GM21423 (cell line): ENCODE results near the gene MAD1L1.

Source experiments
- ATAC-seq: cut with Tn5 transposase; IDR thresholded peaks from one replicate; pipeline ENCODE4 v1.9.1; 2021; ENCODE audit warnings: mild to moderate bottlenecking, moderate library complexity; ENCODE audit not compliant: unreplicated experiment

MAD1L1 gene

GRCh38 chr7:2181077-2181854 is 51.5 kb downstream of the MAD1L1 start:
- no peak for ATAC-seq

- ATAC-seq = no peak
Measured at GRCh38 chr7:2180081-2180480, 52.7 kb downstream of the MAD1L1 start.

GRCh38 chr7:2175514-2175913 is 57.2 kb downstream of the MAD1L1 start:
- ATAC-seq = no peak

GRCh38 chr7:2175091-2175490 is 57.7 kb downstream of the MAD1L1 start:
- no peak for ATAC-seq

DNA sequence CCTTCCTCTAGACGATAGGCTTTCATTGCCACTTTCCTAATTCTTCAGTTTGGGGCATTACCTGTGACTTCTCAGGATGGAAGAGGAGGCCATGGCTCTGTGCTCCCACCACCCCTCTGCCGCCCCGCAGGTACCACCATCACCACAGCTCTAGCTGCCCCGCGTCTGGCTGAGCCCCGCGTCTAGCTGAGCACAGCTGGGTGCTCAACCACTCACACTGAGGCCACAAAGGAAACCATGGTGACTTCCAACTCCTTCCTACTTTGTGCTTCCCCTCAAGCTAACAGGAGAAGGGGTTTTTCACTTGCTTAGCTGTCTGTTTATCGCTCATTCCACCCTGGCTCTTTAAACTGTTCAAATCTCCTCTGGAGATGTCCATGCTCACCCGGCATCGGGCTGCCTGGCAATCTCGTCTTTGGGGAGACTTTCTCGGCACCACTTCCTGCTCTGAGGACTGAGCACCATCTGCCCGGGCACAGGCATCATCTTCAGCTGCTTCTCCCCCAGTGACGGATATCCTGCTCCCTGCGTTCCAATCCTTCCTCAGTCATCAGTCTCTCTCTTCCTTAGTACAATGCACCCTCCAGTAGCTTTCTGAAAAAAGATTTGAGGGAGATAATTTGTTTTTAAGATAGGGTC is 59.4 kb downstream of the MAD1L1 start:
- ATAC-seq = no peak

DNA sequence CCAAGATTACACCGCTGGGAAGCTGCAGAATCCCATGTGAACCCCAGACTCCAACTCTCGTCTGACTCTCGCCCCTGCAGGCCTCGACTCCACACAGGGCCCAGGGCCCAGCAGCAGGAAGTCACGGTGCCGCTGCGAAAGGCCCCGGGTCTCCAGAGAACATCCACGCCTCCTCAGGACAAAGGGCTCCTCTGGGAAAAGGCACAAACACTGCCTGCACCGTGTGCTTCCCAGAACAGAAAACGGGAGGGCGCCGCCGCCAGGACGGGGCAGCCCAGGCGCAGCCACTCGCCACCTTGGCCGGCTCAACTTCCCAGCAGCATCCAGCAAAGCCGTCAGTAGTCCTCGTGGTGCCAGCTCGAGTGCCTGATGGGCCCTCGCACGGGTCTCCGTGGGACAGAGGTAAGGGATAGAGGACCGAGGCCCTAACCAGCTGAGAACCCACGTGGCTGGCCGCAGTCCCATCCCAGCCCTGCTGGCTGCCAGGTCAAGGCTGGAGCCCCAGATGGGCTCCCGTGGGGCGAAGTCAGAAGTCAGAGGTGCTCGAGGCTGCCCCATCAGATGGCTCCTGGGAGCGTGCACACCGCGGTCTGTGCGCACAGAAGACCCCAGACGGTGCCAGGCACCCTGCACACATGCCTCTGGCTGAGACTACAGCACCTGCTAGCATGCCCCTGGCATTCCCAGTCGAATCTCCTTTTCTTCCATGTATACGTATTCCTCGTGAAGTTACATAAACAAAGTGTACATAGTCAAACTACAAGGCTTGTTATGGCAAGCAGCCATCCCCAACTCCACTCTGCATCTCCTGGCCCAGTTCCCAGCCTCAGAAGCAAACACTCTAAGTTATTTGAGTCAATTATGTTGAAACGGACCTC is 60.2 kb downstream of the MAD1L1 start:
- ATAC-seq = no peak

DNA sequence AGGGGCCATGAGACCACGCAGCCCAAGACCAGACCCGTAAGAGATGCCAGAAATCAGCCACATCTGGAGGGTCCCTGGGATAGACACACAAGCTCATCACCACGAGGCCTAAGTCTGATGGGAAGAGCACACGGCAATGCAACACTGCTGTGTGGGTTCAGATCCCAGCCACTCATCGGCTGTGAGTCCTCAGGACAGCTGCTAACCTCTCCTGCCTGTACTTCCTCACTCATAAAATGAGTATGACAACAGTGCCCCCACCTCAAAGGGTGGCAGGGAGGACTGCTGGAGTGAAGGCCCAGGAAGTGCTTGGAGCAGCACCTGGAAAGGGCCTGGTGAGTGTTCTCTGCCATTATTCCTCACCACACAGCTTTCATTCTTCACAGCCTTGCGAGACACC is 60.9 kb downstream of the MAD1L1 start:
- ATAC-seq = no peak

- ATAC-seq = no peak
Measured at GRCh38 chr7:2170576-2171521, 61.9 kb downstream of the MAD1L1 start.

DNA sequence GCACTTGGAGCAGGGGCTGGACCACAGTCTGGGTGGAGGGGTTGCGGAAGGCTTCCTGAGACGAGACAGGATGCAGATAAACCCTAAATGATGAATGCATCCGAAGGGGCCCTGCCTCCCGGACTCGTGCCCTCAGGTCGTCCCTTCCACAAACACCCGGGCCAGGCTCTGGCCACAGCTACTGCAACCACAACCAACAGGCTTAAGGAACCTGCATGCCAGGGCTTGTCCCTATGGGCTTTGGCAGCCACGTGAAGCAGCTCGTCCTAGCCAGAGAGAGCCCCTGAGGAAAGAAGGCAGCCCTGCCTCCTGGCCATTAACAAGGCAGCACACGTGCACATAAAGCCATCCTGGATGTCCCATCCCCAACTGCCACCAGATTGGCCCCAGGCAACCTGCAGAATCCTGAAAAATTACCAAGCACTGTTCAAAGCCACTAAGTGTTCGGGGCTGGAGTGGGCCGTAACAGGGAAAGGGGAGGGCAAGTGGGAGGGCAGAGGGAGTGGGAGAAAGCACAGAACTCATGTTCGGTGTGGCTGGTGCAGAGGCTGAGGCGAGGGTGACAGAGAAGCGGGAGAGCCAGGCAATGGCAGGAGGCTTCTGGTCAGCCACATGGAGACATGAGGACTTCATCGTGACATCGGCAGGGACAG is 62.7 kb downstream of the MAD1L1 start:
- no peak for ATAC-seq

DNA sequence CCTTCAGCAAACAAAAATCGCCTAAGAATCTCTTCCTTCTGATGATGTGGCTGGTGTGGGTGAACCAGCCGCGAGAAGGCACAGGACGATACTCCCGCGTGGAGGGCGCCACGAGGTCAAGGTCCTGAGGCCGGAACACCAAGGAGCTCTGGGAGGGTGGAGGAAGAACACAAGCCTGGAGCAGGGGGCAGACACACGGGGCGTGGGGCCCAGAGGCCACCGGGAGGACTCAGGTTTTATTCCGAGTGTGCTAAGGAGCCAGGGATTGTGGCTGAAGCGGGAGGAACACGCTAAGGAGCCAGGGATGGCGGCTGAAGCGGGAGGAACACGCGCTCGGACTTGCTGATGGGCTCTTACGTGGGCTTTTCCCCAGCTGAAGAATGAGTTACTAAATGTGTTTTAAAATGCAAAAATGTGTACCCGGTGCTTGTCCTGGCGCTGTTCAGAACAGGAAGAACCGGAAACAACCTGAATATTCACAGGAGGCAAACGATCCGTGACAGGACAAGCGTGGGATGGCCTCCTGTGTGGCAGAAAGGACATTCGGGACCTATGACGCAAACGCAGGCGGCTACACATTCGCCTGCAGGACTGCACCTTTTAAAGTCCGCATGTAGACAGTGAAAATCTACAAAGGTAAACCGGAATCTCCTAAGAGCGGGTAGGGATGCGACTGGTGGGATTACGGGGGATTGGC is 64.0 kb downstream of the MAD1L1 start:
- ATAC-seq = no peak

DNA sequence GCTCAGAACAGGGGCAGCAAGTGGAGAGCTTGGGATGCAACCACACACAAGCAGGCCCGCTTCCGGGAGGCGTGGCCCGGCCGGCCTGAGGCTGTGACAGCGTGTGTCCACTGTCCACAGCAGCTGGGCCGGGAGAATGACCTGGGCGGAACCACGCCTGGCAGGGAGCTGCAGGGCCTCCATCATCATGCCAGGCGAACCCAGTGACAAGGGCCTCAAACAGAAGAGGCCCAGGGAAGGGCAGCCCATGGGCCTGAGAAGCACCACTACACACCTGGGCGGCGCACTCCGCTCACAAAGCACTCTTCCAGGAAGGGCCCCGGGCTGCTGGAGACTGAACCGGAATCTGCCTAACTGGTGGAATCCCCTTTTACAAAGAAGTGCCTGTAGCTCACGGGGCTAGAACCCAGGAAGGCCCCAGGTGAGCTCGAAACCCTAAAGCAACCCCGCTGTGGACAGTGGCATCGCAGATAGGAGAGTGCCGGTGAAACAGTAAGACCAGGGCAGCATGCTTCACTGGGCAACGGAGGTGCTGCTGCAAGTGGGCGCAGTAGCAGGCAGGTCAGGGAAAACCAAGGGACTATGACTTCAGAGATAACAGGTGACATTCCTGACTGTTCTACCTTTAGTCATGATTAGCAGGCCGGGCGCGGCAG is 66.0 kb downstream of the MAD1L1 start:
- ATAC-seq = no peak

GRCh38 chr7:2165610-2166594 is 66.8 kb downstream of the MAD1L1 start:
- peak; percentile 91 for ATAC-seq

DNA sequence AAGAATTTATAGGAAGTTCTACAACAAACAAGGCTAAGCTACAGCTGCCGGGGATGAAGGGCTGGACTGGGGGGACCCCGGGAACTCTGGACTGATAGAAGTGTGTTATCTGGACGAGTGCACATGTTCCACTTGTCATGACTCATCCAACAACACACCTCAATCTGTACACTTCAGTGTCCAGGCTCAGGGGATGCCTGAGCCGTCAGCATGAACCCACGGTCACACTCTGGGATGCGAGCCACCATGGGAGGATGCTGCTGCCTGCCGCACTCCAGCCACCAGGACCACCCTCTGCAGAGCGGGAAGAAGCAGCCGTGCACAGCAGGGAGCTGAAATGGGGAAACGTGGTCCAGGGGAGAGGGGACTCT is 67.5 kb downstream of the MAD1L1 start:
- ATAC-seq = no peak

GRCh38 chr7:2164646-2165045 is 68.1 kb downstream of the MAD1L1 start:
- ATAC-seq = no peak

DNA sequence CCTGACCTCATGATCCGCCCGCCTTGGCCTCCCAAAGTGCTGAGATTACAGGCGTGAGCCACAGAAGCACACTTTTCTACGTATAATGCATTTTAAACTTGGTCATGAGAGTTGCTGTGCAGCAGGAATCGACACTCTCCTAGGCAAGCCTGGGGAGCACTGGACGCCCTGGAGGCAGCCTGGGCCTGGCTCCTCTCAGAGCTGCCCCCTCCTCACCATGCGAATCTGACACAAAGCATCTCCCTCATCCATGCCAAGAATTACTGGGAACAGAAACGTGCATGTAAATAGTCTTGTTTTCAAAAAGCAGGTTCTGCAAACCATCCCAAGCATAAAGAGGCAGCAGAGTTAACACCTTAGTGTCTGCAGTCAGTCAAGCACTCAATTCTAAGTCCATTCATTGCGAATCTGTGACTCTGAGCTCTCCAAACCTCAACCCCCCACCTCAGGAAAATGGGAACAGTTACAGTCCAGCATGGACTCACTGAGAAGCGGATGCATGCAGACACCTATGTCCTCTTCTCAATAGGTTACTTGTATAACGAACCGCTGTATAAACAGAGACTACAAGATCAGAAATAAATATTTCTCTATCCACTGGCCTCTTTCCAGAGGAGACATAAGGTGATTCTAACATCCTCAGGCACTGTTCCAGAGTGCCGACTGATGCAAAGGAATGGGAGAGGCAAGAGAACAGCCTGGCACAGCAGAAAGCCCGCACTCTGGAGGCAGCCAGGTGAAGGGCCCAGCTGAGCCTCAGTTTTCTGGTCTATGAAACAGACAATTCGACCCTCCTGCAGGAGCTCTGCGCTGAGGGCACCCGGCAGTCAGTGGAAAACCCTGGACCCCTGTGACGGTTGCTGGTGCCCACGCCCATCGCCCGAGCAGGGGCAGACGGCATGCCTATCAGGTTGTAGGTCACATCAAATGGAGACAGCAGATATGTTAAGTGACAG is 68.9 kb downstream of the MAD1L1 start:
- ATAC-seq = no peak

DNA sequence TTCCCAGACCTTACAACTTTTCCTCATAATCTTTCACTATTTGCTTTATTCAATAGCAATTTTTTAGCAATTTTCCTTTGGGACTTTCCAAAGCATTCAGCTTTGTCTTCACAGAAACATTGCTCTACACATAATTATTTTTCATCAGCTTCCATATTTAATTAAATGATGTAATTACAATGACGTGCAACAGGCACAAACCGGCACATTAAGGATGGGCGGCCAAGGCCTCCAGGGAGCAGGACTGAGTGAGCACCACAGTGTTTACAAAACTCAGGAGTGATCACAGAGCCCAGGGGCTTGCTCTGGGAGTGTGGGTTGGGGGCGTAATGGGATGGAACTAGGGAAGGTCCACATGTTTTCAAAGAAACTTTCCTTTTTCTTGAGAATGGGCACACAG is 69.8 kb downstream of the MAD1L1 start:
- ATAC-seq = no peak
